NCI-H345 (cell line): ENCODE measurements around the gene FAF1.

Experiments
- DNase-seq: peaks from one replicate; lab custom pipeline; 2025; lab: John Stamatoyannopoulos, UW

FAF1 gene

GRCh38 chr1:50415235-50416149 is 544.6 kb downstream of the FAF1 start:
- no peak for DNase-seq

- no peak for DNase-seq
Observed at GRCh38 chr1:50414853-50415234, 545.2 kb downstream of the FAF1 start.

- no peak for DNase-seq
Observed at GRCh38 chr1:50412813-50413476, 547.1 kb downstream of the FAF1 start.

- no peak for DNase-seq
Observed at GRCh38 chr1:50405814-50406213, 554.3 kb downstream of the FAF1 start.

GRCh38 chr1:50393522-50394120 is 566.4 kb downstream of the FAF1 start:
- no peak for DNase-seq
